GM12892 (cell line): ENCODE data around the gene SLC12A6.

Experiments
- POLR2A ChIP-seq: IDR thresholded peaks from 2 replicates; pipeline ENCODE4 v1.6.1; 2011; ENCODE audit warnings: low read depth, low read length, control low read depth
- POLR2AphosphoS5 ChIP-seq: IDR thresholded peaks from 2 replicates; pipeline ENCODE4 v1.6.1; 2011; ENCODE audit warnings: low read depth, low read length, control low read depth
- TAF1 ChIP-seq: IDR thresholded peaks from 2 replicates; pipeline ENCODE4 v1.6.1; 2011; ENCODE audit warnings: low read depth, mild to moderate bottlenecking, control low read depth, low read length, borderline replicate concordance

DNA sequence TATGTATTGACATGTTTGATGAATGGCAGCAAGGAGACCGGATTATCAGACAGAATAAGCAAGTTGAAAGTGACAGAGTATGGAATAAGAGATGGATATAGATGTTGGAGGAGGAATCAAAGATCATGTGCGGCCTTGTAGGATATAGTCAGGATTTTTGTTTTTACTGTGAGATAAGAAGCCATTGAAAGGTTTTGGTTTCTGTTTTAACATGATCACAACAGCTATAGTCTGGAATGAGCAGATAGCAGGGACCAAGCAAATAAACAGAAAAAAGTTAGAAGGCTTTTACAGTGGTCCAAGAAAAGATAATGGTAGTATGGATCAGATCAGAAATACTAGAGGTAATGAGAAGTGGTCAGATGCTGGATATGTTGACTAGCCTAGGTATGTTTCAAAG, 52.6 kb downstream of the SLC12A6 start:
- TF ChIP-seq POLR2A (no peak), POLR2AphosphoS5 (no peak), TAF1 (no peak)
